ENCODE data around the gene ETFDH. TPM values are rescaled to one million over a fixed set of nuclear protein-coding genes. Genes with fewer than 3 reads are reported as not detected.
"Not testable (repeated sequence)": the region's sequence is repeated elsewhere in the genome, so short reads cannot be mapped to it uniquely, and the experiment has no call there.

The ETFDH gene
- total RNA-seq, 1 experiment from 2014 or later = 16.4 TPM

DNA sequence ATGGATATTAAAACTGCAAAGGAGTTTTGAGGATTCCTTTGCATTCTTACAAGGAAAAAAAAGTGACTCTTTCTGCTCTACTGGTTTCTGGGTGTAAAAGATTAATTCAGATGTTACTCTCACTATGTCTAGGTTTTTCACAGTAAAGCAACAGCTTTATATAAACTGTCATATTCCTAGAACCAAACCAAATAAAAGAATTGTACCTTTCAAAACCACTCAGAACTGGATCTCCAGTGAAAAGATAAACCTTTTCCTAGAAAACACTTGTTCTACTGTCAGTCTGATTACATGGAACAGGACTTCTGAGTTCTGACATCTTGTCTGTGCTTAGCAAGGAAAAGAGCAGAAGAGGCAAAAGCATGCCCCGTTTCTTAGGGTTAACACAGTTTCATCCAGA lies 56.1 kb downstream of the ETFDH start:
- DNase-seq (ENCODE audit: low read depth, low spot score) = no peak
- in situ Hi-C loops (cut with HindIII; ENCODE audit: low pct_unique_long_range_greater_than_20kb, low sequenced_read_pairs) = no loop called here

DNA sequence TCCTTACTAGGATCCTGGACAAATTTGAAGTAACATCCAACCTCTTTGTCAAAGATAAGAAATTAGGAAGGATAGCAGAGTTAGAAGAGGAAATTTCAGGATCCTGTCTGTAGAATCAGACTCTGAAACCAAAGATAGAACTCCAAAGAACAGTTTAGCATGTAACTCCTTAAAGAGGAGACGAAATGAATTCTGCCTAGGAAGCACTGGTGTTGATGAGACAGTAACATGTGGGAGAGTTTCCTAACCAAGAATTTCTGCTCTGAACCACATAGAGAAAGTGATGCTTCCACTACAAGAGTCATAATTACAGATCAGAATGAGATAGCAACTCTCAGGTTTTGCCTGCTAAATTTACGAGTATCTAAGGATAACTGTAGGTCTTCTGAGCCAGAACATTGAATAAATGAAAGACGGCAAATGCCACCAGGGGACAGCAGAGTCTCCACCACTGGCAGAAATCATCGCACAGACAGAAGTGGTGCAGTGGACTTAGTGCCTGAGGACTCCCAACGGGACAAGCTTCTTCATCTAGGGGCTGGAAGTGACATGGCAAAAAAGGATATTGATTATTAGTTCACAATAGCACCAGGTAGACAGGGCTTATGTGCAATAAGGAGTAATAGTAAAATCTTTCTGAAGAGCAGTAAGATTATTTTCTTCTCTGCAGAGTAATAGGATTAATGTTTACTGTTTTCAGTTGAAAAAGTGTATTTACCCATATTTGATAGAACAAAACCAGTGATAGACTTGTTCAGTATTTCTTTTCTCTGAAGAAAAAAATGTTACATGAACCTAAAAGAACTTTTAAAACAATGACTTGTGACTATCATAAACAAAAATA lies 57.8 kb downstream of the ETFDH start:
- DNase-seq (ENCODE audit: low read depth, low spot score) = peak; percentile 74
- in situ Hi-C loops (cut with HindIII; ENCODE audit: low pct_unique_long_range_greater_than_20kb, low sequenced_read_pairs) = no loop called here

DNA sequence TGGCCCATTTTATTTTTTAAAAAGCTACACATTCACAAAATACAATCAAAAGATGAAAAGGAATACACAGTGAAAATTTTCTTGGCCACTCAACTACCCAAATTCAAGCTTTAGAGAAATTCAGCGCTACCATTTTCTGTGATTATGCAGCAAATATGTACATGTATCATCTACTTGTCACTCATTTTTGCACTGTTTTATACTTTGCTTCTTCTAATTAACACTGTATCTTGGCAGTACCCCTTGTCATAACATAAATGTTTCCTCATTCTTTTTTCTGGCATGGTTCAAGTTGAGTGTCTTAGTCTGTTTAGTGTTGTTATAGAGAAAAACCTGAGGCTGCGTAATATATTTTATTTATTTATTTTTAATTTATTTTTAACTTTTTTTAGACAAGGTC lies 66.8 kb downstream of the ETFDH start:
- no peak for DNase-seq (ENCODE audit: low read depth, low spot score)
- in situ Hi-C loops (cut with HindIII; ENCODE audit: low pct_unique_long_range_greater_than_20kb, low sequenced_read_pairs) = no loop called here

DNA sequence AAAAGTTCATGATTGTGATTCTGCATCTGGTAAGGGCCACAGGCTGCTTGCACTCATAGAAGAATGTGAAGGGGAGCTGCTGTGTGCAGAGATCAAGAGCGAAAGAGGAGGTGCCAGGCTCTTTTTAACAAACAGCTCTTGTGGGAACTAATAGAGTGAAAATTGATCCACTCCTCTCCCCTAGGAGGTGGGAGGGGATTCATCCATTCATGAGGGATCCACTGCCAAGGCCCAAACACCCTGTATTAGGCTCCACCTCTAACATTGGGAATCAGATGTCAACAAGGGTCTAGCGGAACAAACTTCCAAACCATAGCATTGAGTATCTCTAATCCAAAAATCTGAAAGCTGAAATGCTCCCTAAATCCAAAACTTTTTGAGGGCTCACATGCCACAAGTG lies 67.5 kb downstream of the ETFDH start:
- DNase-seq (ENCODE audit: low read depth, low spot score) = no peak
- in situ Hi-C loops (cut with HindIII; ENCODE audit: low pct_unique_long_range_greater_than_20kb, low sequenced_read_pairs) = no loop called here

DNA sequence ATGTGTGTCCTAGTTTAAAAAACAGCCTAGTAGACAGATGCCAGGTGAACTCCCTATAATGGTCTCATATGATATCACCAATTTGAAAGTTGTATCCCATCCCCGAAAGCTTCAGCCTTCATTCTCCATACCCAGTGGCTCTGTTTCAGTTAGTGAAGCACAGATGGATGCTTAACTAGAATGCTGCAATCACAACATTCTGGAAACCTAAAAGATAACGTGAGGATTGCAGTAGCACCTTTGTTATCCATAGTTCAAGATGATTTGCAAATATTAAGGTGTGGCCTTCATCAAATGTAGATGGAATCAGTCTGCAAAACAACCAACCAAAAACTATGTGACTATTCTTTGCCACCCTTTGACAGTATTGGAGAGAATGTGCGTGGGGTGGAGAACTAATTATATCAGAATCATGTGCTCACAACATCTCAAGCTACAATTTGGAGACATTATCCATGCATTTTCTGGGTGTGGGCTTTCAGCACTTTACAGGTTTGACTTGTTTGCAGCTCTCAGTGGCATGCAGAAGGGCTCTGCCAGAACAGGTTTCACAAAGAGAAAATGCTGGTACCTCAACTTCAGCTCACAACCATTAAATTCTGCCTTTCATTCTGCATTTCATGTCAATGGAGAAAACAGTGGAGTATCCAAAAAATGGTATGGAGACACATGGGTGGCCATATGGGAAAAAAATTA lies 69.4 kb downstream of the ETFDH start:
- DNase-seq (ENCODE audit: low read depth, low spot score) = no peak
- in situ Hi-C loops (cut with HindIII; ENCODE audit: low pct_unique_long_range_greater_than_20kb, low sequenced_read_pairs) = no loop called here

DNA sequence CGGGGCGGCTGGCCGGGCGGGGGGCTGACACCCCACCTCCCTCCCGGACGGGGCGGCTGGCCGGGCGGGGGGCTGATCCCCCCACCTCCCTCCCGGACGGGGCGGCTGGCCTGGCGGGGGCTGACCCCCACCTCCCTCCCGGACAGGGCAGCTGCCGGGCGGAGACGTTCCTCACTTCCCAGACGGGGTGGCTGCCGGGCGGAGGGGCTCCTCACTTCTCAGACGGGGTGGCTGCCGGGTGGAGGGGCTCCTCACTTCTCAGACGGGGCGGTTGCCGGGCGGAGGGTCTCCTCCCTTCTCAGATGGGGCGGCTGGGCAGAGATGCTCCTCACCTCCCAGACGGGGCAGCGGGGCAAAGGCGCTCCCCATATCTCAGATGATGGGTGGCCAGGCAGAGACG lies 74.4 kb downstream of the ETFDH start:
- in situ Hi-C loops (cut with HindIII; ENCODE audit: low pct_unique_long_range_greater_than_20kb, low sequenced_read_pairs); DNase-seq (ENCODE audit: low read depth, low spot score): not testable (repeated sequence)

DNA sequence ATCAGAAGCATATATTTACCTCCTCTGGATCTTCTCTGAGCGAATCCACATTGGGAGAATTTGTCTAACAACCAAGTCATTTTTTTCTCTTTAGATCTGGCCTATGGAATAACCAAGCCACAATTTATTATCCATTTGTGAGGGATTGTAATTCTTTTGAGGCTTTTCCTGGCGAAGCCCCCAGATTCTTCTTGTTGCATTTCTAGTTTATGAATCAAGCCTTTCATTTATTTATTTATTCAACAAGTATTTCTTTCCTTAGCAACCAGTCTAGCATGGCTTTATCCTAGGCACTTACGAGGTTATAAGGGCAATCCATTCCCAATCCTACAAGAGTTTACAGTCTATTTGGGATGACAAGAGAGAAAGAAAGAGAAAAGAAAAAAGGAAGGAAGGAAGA lies 78.3 kb downstream of the ETFDH start:
- in situ Hi-C loops (cut with HindIII; ENCODE audit: low pct_unique_long_range_greater_than_20kb, low sequenced_read_pairs) = no loop called here
- DNase-seq (ENCODE audit: low read depth, low spot score) = no peak

DNA sequence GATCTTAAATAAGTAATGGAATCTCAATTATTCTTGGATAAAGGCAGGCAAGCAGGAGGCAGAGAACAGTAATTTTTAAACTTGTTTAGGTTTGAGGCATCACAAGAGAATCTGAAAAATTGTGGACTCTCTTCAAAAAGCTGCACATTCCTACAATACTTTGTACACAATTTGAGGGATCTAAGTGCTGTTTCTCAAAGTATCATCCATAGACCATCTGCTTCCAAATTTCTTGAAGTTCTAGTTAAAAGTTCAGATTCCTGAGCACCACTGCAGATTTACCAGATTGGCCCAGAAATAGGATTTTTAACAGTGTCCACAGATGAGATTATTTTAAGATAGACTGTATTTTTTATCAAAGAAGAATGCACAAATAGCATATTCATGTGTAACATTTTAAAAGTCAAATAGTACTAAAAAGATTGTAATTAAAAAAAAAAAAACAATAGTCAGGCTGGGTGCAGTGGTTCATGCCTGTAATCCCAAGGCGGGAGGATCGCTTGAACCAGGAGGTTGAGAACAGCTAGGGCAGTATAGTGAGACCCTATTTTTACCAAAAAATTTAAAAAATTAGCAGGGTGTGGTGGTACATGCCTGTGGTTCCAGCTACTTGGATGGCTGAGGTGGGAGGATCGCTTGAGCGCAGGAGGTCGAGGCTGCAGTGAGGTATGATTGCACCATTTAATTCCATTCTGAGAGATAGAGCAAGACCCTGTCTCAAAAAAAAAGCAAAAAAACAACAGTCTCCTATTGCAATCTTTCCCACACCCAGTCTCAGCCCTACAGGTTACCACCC lies 82.5 kb downstream of the ETFDH start:
- in situ Hi-C loops (cut with HindIII; ENCODE audit: low pct_unique_long_range_greater_than_20kb, low sequenced_read_pairs) = no loop called here
- DNase-seq (ENCODE audit: low read depth, low spot score) = no peak

DNA sequence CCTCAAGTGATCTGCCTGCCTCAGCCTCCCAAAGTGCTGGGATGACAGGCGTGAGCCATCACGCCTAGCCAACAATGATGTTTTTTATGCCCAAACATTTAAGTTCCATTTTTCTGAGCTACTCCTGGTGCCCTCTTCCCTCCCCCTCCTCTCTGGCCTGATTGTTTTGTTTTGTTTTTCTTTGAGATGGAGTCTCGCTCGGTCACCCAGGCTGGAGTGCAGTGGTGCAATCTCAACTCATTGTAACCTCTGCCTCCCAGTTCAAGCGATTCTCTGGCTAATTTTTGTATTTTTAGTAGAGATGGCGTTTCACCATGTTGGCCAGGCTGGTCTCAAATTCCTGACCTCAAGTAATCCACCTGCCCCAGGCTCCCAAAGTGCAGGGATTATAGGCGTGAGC lies 83.7 kb downstream of the ETFDH start:
- in situ Hi-C loops (cut with HindIII; ENCODE audit: low pct_unique_long_range_greater_than_20kb, low sequenced_read_pairs) = not testable (repeated sequence)

DNA sequence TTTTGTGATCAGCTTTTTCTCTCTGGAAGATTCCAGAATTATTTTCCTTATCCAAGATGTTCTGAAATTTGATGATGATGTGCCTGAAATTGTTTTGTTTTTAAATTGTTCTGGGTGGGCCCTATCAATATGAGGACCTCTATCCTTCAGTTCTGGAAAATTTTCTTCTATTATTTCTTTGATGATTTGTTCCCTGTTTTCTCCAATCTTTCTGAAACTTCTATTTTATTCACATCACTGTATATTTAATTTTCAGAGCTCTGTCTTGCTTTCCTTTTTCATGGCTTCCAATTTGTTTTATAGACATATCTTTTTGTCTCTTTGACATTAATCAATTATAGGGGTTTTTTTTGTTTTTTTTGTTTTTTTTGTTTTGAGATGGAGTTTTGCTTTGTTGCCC lies 84.5 kb downstream of the ETFDH start:
- DNase-seq (ENCODE audit: low read depth, low spot score) = no peak
- in situ Hi-C loops (cut with HindIII; ENCODE audit: low pct_unique_long_range_greater_than_20kb, low sequenced_read_pairs) = no loop called here

More for the DNA sequence above, 83.7 kb downstream of the ETFDH start:
- not testable (repeated sequence) for DNase-seq (ENCODE audit: low read depth, low spot score)

DNA sequence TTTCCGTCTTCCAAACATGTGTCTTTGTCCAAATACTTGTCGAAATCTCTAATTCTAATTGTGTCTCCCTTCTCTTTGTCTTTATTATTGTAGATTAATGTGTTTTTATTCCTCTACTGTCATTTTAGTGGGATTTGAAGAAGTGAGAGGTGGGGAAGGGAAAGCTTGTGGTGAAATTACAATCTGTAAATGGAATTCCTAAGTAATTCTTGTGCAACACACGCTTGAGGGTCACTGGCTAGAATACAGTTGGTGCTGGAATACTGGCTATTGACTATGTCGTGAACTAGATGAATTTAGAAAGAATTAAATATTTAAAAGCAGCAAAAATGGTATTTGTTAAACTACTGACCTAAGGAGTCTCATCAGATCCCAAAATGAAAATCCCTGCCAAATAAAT lies 86.0 kb downstream of the ETFDH start:
- in situ Hi-C loops (cut with HindIII; ENCODE audit: low pct_unique_long_range_greater_than_20kb, low sequenced_read_pairs) = no loop called here

DNA sequence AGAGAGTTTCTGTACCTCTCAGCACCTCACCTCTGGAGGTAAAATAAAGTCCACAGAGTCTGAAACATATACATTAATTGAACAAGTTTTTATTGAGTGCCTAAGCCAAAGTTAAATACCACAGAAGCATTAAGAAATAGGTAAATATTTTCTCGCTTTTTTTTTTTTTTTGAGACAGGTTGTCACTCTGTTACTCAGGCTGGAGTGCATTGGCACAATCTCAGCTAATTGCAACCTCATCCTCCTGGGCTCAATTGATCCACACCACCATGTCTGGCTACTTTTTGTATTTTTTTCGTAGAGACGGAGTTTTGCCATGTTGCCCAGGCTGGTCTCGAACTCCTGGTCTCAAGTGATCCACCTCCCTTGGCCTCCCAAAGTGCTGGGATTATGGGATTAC lies 86.6 kb downstream of the ETFDH start:
- in situ Hi-C loops (cut with HindIII; ENCODE audit: low pct_unique_long_range_greater_than_20kb, low sequenced_read_pairs) = no loop called here
- no peak for DNase-seq (ENCODE audit: low read depth, low spot score)

More for the DNA sequence above, 86.0 kb downstream of the ETFDH start:
- no peak for DNase-seq (ENCODE audit: low read depth, low spot score)

Small RNA genes lying within 50 kb of the gene (small RNA-seq; reads per million reads assigned to genes)
- 0 to 0.12 reads per million in 2 experiments for gene RF00012

Other genes starting within 250 kb of the ETFDH start
- gene RXFP1, start 150.4 kb upstream of the ETFDH start, total RNA-seq (2014; rRNA removed; shearing (Covaris generic)) = 0.24 TPM in 1 of 2 replicates, not detected in the other
- 9.8 and 11.9 TPM in 2 replicates for gene C4orf46, start 409 bp upstream of the ETFDH start, total RNA-seq (2014; rRNA removed; shearing (Covaris generic))
- gene PPID, start 51.1 kb downstream of the ETFDH start, total RNA-seq (2014; rRNA removed; shearing (Covaris generic)) = 43.2 and 50.8 TPM in 2 replicates
- 39.7 and 42.9 TPM in 2 replicates for gene FNIP2, start 96.7 kb downstream of the ETFDH start, total RNA-seq (2014; rRNA removed; shearing (Covaris generic))